GM23338 (cell line): ENCODE data around the gene ADGRG4. TPM values are rescaled to one million over a fixed set of nuclear protein-coding genes. Genes with fewer than 3 reads are reported as not detected.

Experiments
- ATAC-seq: fragments of 200-7000 bp; cut with Tn5 transposase; 3 replicates; pipeline ENCODE4 v1.9.1; 2020
- DNase-seq: peaks from one replicate; pipeline ENCODE4 v3.0.0-alpha.2; 2015; ENCODE audit warnings: low spot score
- H2AFZ ChIP-seq: fragments of 200-600 bp; sonication (generic); 2 replicates; pipeline ENCODE4 v1.8.0; 2016; ENCODE audit warnings: antibody characterized with exemption, mild to moderate bottlenecking, moderate library complexity
- H3F3A ChIP-seq: fragments of 200-600 bp; sonication (generic); replicated peaks from 2 replicates; pipeline ENCODE4 v1.8.0; 2017; ENCODE audit warnings: antibody characterized with exemption, mixed run types, low read depth
- H3K27ac ChIP-seq: fragments of 200-600 bp; sonication (generic); 2 replicates; pipeline ENCODE4 v1.6.1; 2016; ENCODE audit warnings: low read depth
- H3K27me3 ChIP-seq: fragments of 200-600 bp; sonication (generic); 2 replicates; pipeline ENCODE4 v1.8.0; 2016; ENCODE audit warnings: mild to moderate bottlenecking, mixed run types, moderate library complexity; ENCODE audit not compliant: insufficient read depth
- H3K36me3 ChIP-seq: fragments of 200-600 bp; sonication (generic); 2 replicates; pipeline ENCODE4 v1.8.0; 2016; ENCODE audit warnings: mild to moderate bottlenecking; ENCODE audit not compliant: insufficient read depth
- H3K4me1 ChIP-seq: fragments of 200-600 bp; sonication (generic); 2 replicates; pipeline ENCODE4 v1.8.0; 2016; ENCODE audit warnings: mild to moderate bottlenecking, moderate library complexity; ENCODE audit not compliant: insufficient read depth
- H3K4me2 ChIP-seq: fragments of 200-600 bp; sonication (generic); 2 replicates; pipeline ENCODE4 v1.7.1; 2017; ENCODE audit warnings: mixed run types
- H3K4me3 ChIP-seq: fragments of 200-600 bp; sonication (generic); 2 replicates; pipeline ENCODE4 v1.6.1; 2016; ENCODE audit warnings: mixed run types
- H3K79me2 ChIP-seq: fragments of 200-600 bp; sonication (generic); replicated peaks from 2 replicates; pipeline ENCODE4 v1.8.0; 2017; ENCODE audit warnings: mild to moderate bottlenecking; ENCODE audit not compliant: insufficient read depth
- H3K9me2 ChIP-seq: fragments of 200-600 bp; sonication (generic); 2 replicates; pipeline ENCODE4 v1.8.0; 2017; ENCODE audit not compliant: insufficient read depth
- H4K20me1 ChIP-seq: fragments of 200-600 bp; sonication (generic); replicated peaks from 2 replicates; pipeline ENCODE4 v1.8.0; 2017; ENCODE audit warnings: mild to moderate bottlenecking; ENCODE audit not compliant: insufficient read depth
- H3K27ac Mint-ChIP-seq: 2 replicates; pipeline ENCODE4 v1.8.0; 2020; ENCODE audit warnings: inconsistent platforms, mild to moderate bottlenecking, moderate library complexity, mixed read lengths
- H3K27me3 Mint-ChIP-seq: 3 replicates; pipeline ENCODE4 v1.8.0; 2022; ENCODE audit warnings: low read depth, mild to moderate bottlenecking, moderate library complexity, mixed read lengths, inconsistent platforms; ENCODE audit not compliant: insufficient read depth, poor library complexity
- H3K36me3 Mint-ChIP-seq: 3 replicates; pipeline ENCODE4 v1.8.0; 2021; ENCODE audit warnings: low read depth, mild to moderate bottlenecking, inconsistent platforms, moderate library complexity, mixed read lengths
- H3K4me1 Mint-ChIP-seq: 3 replicates; pipeline ENCODE4 v1.8.0; 2020; ENCODE audit warnings: mild to moderate bottlenecking, inconsistent platforms, mixed read lengths
- H3K4me3 Mint-ChIP-seq: 3 replicates; pipeline ENCODE4 v1.8.0; 2021; ENCODE audit warnings: moderate library complexity, mild to moderate bottlenecking, inconsistent platforms, mixed read lengths
- H3K9me3 Mint-ChIP-seq: 3 replicates; pipeline ENCODE4 v1.8.0; 2020; ENCODE audit warnings: moderate library complexity, mild to moderate bottlenecking, inconsistent platforms, mixed read lengths
- EZH2 ChIP-seq: fragments of 200-600 bp; sonication (generic); IDR thresholded peaks from one replicate; pipeline ENCODE4 v1.8.0; 2017; ENCODE audit warnings: antibody characterized with exemption, mild to moderate bottlenecking, low read depth; ENCODE audit not compliant: unreplicated experiment
- EZH2phosphoT487 ChIP-seq: fragments of 200-600 bp; sonication (generic); IDR thresholded peaks from one replicate; pipeline ENCODE4 v1.8.1; 2018; ENCODE audit warnings: antibody characterized with exemption; ENCODE audit not compliant: unreplicated experiment
- JUNB ChIP-seq: IDR thresholded peaks from one replicate; pipeline ENCODE4 v1.6.1; 2016; ENCODE audit warnings: antibody characterized with exemption; ENCODE audit not compliant: unreplicated experiment
- POLR2AphosphoS5 ChIP-seq: IDR thresholded peaks from 2 replicates; pipeline ENCODE4 v1.6.1; 2016; ENCODE audit warnings: antibody characterized with exemption, low read depth
- ZNF114 ChIP-seq: fragments of 250-450 bp; sonication (Bioruptor Pico); IDR thresholded peaks from 2 replicates; pipeline ENCODE4 v1.5.0; 2020; ENCODE audit warnings: mild to moderate bottlenecking, moderate library complexity
- ZNF331 ChIP-seq: fragments of 250-450 bp; sonication (Bioruptor Pico); IDR thresholded peaks from 2 replicates; pipeline ENCODE4 v1.5.0; 2020; ENCODE audit warnings: low read depth, mild to moderate bottlenecking, moderate library complexity
- polyA plus RNA-seq: library from polyadenylated mRNA; unstranded; fragments of >200 nt; fragmentation: Nextera tagmentation; extraction: Ambion mirVana; gene quantifications from 2 replicates; pipeline ENCODE4 v1.2.1, GENCODE V29; 2016
- total RNA-seq: library from RNA; depleted of rRNA; stranded (reverse); fragments of >200 nt; shearing (Covaris generic); gene quantifications from 2 replicates; pipeline ENCODE4 v1.2.3, GENCODE V29; 2014
- TF ChIP-seq, protein P1 (sequence below): IDR thresholded peaks from one replicate; pipeline ENCODE4 v1.6.1; 2018; ENCODE audit warnings: antibody characterized with exemption; ENCODE audit not compliant: unreplicated experiment
- TF ChIP-seq, protein P2 (sequence below), 2 experiments: fragments of 200-600 bp in 1 of 2; sonication (generic) in 1 of 2; conservative IDR thresholded peaks; 2 replicates each; pipeline versions ENCODE4 v1.5.1 to v1.6.1; 2016 to 2017; ENCODE audit warnings: antibody characterized with exemption in 2 of 2, low read depth in 2 of 2, mild to moderate bottlenecking in 2 of 2, moderate library complexity in 1 of 2

The ADGRG4 gene
- total and polyA plus RNA-seq, 2 experiments from 2014 or later: not detected

GRCh38 chrX:136304493-136304892 lies 3.7 kb downstream of the ADGRG4 start:
- H3K4me3 Mint-ChIP-seq: no peak overlapping the region

DNA sequence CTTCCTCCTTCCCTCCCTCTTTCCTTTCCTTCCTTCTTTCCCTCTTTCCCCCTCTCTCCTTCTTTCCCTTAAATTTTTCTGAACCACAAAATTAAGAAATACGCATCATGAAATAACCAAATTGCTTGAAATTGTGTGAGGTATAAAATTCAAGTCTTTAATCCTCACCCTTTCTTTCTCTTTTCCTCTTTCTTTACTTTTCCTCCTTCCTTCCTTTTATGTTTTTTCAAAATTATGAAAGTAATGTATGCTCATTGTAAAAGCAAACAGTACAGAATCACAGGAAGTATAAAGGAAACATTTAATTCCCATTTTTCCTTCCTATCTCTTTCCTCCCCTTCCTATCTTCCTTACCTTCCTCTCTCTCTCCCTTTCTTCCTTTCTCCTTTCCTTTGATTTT lies 5.4 kb downstream of the ADGRG4 start:
- H3K27me3 ChIP-seq: no peaks in the 10 kb centered on the region
- Mint-ChIP-seq H3K27ac (no peak overlapping the region), H3K36me3 (no peaks in the 10 kb centered on the region), H3K4me3 (no peak overlapping the region), H3K9me3 (no peaks in the 10 kb centered on the region; the same call in 1 of the 3 replicates), H3K4me1 (no peaks in the 10 kb centered on the region), H3K27me3 (no peaks in the 10 kb centered on the region)
- H3K27ac ChIP-seq: no peak overlapping the region
- H3K4me2 ChIP-seq: no peak overlapping the region
- no peaks in the 10 kb centered on the region for H4K20me1 ChIP-seq
- ATAC-seq (no peak), DNase-seq (no peak)
- H3K4me3 ChIP-seq: no peak overlapping the region
- H2AFZ ChIP-seq: no peak overlapping the region
- H3K79me2 ChIP-seq: no peaks in the 10 kb centered on the region
- no peak for TF ChIP-seq ZNF114
- TF ChIP-seq EZH2phosphoT487: no peak
- TF ChIP-seq POLR2AphosphoS5: no peak
- no peak for TF ChIP-seq EZH2
- no peak for TF ChIP-seq ZNF331
- TF ChIP-seq, protein P1, sequence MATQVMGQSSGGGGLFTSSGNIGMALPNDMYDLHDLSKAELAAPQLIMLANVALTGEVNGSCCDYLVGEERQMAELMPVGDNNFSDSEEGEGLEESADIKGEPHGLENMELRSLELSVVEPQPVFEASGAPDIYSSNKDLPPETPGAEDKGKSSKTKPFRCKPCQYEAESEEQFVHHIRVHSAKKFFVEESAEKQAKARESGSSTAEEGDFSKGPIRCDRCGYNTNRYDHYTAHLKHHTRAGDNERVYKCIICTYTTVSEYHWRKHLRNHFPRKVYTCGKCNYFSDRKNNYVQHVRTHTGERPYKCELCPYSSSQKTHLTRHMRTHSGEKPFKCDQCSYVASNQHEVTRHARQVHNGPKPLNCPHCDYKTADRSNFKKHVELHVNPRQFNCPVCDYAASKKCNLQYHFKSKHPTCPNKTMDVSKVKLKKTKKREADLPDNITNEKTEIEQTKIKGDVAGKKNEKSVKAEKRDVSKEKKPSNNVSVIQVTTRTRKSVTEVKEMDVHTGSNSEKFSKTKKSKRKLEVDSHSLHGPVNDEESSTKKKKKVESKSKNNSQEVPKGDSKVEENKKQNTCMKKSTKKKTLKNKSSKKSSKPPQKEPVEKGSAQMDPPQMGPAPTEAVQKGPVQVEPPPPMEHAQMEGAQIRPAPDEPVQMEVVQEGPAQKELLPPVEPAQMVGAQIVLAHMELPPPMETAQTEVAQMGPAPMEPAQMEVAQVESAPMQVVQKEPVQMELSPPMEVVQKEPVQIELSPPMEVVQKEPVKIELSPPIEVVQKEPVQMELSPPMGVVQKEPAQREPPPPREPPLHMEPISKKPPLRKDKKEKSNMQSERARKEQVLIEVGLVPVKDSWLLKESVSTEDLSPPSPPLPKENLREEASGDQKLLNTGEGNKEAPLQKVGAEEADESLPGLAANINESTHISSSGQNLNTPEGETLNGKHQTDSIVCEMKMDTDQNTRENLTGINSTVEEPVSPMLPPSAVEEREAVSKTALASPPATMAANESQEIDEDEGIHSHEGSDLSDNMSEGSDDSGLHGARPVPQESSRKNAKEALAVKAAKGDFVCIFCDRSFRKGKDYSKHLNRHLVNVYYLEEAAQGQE: no peak
- no peaks in the 10 kb centered on the region for H3K4me1 ChIP-seq
- H3K9me2 ChIP-seq: no peaks in the 10 kb centered on the region
- no peaks in the 10 kb centered on the region for H3F3A ChIP-seq
- no peaks in the 10 kb centered on the region for H3K36me3 ChIP-seq

More at GRCh38 chrX:136304493-136304892, 3.7 kb downstream of the ADGRG4 start:
- Histone ChIP-seq H3K36me3 (no peaks in the 10 kb centered on the region), H3F3A (no peaks in the 10 kb centered on the region), H3K79me2 (no peaks in the 10 kb centered on the region), H3K27me3 (no peaks in the 10 kb centered on the region), H3K27ac (no peak overlapping the region), H3K9me2 (no peaks in the 10 kb centered on the region), H2AFZ (no peak overlapping the region), H3K4me1 (no peaks in the 10 kb centered on the region), H4K20me1 (no peaks in the 10 kb centered on the region), H3K4me3 (no peak overlapping the region), H3K4me2 (no peak overlapping the region)
- Mint-ChIP-seq H3K4me1 (no peaks in the 10 kb centered on the region), H3K36me3 (no peaks in the 10 kb centered on the region), H3K9me3 (no peaks in the 10 kb centered on the region; the same call in 1 of the 3 replicates), H3K27me3 (no peaks in the 10 kb centered on the region), H3K27ac (no peak overlapping the region)
- TF ChIP-seq JUNB (no peak), ZNF331 (no peak)
- TF ChIP-seq, protein P2, sequence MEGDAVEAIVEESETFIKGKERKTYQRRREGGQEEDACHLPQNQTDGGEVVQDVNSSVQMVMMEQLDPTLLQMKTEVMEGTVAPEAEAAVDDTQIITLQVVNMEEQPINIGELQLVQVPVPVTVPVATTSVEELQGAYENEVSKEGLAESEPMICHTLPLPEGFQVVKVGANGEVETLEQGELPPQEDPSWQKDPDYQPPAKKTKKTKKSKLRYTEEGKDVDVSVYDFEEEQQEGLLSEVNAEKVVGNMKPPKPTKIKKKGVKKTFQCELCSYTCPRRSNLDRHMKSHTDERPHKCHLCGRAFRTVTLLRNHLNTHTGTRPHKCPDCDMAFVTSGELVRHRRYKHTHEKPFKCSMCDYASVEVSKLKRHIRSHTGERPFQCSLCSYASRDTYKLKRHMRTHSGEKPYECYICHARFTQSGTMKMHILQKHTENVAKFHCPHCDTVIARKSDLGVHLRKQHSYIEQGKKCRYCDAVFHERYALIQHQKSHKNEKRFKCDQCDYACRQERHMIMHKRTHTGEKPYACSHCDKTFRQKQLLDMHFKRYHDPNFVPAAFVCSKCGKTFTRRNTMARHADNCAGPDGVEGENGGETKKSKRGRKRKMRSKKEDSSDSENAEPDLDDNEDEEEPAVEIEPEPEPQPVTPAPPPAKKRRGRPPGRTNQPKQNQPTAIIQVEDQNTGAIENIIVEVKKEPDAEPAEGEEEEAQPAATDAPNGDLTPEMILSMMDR (conservative IDR thresholded peaks at IDR 0.05; ENCODE audit: low read depth in 2 of 2): peak; percentile 39 to 51
- ATAC-seq: no peak
- DNase-seq: peak; percentile 5
